ENCODE results near the gene HNRNPLL.

DNA sequence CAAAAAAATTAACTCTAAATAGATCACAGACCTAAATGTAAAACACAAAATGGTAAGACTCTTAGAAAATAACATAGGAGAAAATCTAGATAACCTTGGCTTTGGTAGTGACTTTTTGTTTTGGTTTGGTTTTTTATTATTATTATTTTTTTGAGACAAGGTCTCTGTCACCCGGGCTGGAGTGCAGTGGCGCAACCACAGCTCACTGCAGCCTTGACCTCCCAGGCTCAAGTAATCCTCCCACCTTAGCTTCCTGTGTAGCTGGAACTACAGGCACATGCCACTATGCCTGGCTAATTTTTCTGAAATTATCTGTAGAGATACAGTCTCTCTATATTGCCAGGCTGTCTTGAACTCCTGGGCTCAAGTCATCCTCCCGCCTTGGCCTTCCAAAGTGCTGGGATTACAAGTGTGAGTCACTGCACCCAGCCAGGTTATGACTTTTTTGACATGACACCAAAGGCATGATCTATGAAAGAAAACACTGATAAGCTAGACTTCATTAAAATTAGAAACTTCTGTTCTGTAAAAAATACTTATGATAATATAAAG is 88.0 kb downstream of the HNRNPLL start:
- TF ChIP-seq YY1 (IDR thresholded peaks at IDR 0.05; ENCODE audit: insufficient read depth, insufficient read length): no peak
- TF ChIP-seq ZNF274 (IDR thresholded peaks at IDR 0.05; ENCODE audit: low read depth, low read length): no peak
